HCT116 (cell line): ENCODE results near the gene MED31.

Source experiments
- CBX3 ChIP-seq: IDR thresholded peaks from 2 replicates; pipeline ENCODE4 v1.6.1; 2012; ENCODE audit warnings: low read depth
- CTCF ChIP-seq, 3 experiments: fragments of 200-600 bp in 1 of 3; sonication (generic) in 1 of 3; IDR thresholded peaks in 2 of 3; conservative IDR thresholded peaks in 1 of 3; 2 replicates each; pipeline ENCODE4 v1.5.1; 2012 to 2017; ENCODE audit warnings: low read depth in 2 of 3, low read length in 2 of 3, antibody characterized with exemption in 1 of 3, borderline replicate concordance in 1 of 3, control low read depth in 1 of 3, mild to moderate bottlenecking in 1 of 3, mixed read lengths in 1 of 3, mixed run types in 1 of 3, moderate library complexity in 1 of 3; ENCODE audit not compliant: insufficient read depth in 1 of 3
- EZH2 ChIP-seq: fragments of 200-600 bp; sonication (generic); IDR thresholded peaks from 2 replicates; pipeline ENCODE4 v1.6.1; 2017; ENCODE audit warnings: antibody characterized with exemption, mixed run types
- FOSL1 ChIP-seq: IDR thresholded peaks from 2 replicates; pipeline ENCODE4 v1.6.1; 2012; ENCODE audit warnings: low read depth
- MAX ChIP-seq: IDR thresholded peaks from 2 replicates; pipeline ENCODE4 v1.6.1; 2012
- POLR2A ChIP-seq: IDR thresholded peaks from 2 replicates; pipeline ENCODE4 v1.7.0; 2011; ENCODE audit warnings: borderline replicate concordance; ENCODE audit not compliant: insufficient read depth, insufficient read length; ENCODE audit errors: extremely low read depth
- POLR2AphosphoS5 ChIP-seq: IDR thresholded peaks from 2 replicates; pipeline ENCODE4 v1.6.1; 2011; ENCODE audit warnings: mild to moderate bottlenecking, low read depth, low read length, moderate library complexity
- SIN3A ChIP-seq: IDR thresholded peaks from 2 replicates; pipeline ENCODE4 v1.6.1; 2012; ENCODE audit warnings: low read depth
- ZFX ChIP-seq: fragments of 450-650 bp; IDR thresholded peaks from 2 replicates; pipeline ENCODE4 v1.6.1; 2017

- TF ChIP-seq CBX3 = no peak
- no peak for TF ChIP-seq EZH2
- TF ChIP-seq POLR2A = no peak
- no peak for TF ChIP-seq POLR2AphosphoS5
- no peak for TF ChIP-seq CTCF (IDR thresholded peaks at IDR 0.05 in 2 of 3, conservative IDR thresholded peaks at IDR 0.05 in 1 of 3; ENCODE audit: borderline replicate concordance in 1 of 3, insufficient read depth in 1 of 3, low read depth in 2 of 3, low read length in 2 of 3)
- TF ChIP-seq SIN3A = no peak
- no peak for TF ChIP-seq MAX
- TF ChIP-seq FOSL1 = no peak
- TF ChIP-seq ZFX = no peak
Observed at GRCh38 chr17:6676802-6677157, 25.4 kb upstream of the MED31 start.
